GM18508 (cell line): Measurements from ENCODE around the gene PDE2A.

Source experiments
- ATAC-seq: cut with Tn5 transposase; IDR thresholded peaks from one replicate; pipeline ENCODE4 v1.9.1; 2021; ENCODE audit warnings: moderate number of reproducible peaks; ENCODE audit not compliant: insufficient read depth, unreplicated experiment

Gene PDE2A

DNA sequence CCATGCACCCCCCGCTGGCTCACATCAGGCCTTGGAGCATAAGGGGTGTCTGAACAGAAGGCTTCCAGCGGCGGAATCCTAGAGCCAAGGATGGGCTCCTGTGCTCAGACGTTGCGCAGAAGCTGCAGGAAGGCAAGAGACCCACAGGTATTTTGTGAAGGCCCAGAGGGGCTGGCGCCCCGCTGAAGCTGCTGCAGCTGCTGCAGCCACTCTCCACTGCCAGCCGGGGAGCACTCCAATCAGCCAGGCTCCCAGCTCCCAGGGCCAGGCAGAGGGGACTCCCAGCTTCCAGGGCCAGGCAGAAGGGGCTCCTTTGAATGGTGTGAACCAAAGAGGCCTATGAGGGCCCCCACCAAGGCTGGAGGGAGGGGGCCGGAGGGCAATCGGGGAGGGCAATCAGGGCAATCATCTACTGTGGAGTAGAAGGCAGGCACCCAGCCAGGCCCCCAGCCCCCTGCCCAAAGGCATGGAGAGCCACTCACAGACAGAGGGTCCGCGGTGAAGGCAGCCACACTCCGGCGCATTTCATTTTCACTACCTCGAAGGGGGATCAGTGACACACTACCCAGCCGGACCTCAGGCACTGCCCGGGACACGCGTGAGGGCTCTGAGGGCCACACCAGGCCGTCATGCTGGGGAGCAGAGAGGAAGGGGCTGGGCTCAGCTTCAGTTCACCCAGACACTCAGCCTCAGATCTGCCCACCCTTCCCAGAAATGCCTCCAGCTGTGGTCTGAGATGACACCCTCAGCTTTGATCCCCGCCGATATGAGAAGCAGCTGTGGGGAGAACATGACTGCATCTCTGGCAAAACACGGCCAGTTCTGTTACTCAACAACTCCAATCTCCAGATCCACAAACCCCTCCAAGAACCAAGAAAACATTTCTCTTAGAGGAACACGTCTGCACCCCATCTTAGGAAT lies 11.6 kb upstream of the PDE2A start:
- ATAC-seq, result no peak

DNA sequence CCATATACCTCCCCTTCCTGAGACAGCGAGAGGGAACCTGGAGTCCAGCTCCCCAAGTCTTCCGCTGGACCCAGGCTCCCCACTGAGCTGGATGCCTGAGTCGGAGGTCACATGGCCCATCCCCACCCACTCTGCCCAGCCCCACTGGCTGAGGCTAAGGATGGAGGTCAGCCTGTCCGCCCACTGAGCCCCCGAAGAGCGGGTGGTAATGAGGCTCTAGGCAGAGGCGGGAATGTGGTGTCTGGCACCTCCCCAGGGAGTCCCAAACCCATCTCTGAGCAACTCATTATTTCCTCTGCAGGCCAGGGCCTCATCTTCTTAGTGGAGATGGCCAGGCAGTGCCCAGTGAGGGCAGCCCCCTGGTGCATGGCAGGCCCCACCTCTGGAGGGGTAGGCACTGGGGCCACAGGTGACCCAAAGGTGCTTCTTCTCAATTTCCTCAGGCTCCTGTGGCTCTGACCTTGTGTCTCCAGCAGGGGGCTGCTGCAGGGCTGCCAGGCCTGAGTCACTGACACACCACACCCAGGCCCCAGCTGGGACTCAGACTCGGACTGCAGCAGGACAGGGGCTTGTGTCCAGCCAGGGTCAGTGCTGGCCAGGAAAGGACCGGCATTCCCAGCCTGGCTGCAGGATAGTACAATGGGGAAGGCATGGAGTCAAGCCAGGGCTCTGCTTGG lies 10.2 kb upstream of the PDE2A start:
- no peak for ATAC-seq

GRCh38 chr11:72683782-72684200 lies 9.6 kb upstream of the PDE2A start:
- ATAC-seq, result no peak

DNA sequence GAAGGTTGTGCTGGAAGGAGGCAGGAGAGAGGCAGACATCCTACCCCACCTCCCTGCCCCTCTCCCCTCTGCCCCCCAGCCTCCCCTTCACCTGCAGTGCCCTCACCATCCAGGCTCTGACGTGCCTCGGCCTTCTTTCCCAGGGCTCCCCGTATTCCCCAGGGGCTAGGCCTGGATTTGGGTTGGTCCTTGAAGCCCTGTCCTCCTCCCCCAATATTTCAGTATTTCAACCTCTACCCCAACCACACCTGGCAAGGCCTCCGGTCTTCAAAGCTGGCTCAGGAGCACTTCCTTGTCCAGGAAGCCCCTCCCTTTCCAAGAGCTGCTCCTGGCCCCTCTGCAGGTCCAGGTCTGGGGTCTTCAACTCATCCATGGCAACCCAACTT lies 8.6 kb upstream of the PDE2A start:
- ATAC-seq, result no peak

- ATAC-seq, result no peak
These were observed 8.1 kb upstream of the PDE2A start for GRCh38 chr11:72682238-72682857.

DNA sequence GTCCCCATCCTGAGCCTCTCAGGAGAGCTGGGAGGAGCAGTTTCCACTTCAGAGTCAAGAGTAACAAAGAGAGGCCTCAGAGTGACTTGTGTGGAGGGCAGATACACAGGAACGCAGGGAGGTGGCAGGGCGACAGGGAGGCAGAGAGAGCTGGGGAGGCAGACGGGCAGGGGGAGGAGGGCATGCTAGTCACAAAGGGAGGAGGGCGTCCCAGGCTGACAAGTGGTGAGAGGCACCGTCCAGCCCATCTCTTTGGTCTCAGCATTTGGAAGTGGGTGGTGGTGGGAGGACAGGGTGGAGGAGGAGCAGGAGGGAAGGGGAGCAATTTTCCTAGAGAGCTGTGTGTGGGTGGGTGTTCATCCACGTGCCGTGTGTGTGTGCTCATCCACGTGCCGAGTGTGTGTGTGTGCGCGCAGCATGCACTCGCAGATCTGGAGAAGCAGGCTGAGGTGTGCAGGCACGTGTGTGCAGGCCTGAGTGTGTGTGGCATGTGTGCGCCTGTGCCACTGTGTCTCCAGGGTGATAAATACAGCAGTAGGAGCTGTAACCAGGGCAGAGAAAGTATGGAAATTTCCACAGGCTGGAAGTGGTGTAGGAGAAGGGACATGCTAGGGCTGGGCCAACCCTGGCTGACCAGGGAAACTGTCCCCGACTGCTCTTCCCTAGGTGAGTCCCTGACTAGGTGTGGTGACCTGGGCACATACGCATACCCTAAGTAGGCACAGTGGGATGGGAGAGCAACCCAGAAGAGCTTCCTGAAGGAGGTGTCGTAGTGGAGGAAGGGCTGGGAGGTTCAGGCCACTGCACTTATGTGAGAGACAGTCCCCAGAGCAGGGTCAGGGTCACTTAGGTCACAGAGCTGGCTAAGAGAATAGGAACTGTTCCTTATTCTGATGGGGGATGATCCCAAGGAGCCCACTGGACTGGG lies 7.3 kb upstream of the PDE2A start:
- no peak for ATAC-seq

- ATAC-seq, result no peak
These were observed 6.5 kb upstream of the PDE2A start for GRCh38 chr11:72680624-72681158.

DNA sequence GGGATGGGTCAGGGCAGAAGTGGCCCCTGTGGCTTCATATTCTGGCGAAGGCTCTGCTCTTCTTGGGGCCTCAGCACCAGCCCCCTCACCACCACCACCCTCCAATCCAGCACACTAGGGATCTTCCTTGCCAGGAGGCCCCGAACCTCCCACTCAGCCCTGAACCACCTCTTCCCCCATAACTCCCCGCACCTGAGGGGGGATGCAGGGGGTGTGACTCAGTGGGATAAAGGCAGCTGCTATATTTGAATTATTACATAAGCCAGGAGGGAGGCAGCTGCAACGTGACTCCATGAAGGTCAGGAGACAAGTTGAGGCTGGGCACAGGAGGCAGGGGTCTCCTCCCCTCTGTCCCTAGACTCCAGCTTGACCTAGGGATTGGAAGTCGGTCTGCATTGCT lies 5.6 kb upstream of the PDE2A start:
- ATAC-seq, result no peak

DNA sequence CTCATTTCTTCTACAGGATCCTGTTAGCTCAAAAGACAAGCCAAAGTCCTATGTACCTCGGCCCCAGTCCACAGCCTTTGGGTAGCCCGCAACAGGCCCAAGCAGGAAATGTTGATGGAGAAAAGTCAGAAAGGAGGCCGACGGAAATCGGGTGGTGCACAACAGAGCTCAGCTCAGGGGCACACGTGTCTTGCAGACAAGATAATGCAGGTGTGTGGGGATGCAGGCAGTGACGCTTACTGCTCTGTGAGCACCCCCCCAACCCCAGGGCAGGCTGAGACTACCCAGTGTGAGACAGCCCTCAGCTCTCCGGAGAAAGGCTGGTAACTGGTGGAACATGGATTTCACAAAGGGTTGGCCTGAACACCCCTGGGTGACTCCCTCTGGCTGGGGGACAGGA lies 4.3 kb upstream of the PDE2A start:
- ATAC-seq, result no peak

DNA sequence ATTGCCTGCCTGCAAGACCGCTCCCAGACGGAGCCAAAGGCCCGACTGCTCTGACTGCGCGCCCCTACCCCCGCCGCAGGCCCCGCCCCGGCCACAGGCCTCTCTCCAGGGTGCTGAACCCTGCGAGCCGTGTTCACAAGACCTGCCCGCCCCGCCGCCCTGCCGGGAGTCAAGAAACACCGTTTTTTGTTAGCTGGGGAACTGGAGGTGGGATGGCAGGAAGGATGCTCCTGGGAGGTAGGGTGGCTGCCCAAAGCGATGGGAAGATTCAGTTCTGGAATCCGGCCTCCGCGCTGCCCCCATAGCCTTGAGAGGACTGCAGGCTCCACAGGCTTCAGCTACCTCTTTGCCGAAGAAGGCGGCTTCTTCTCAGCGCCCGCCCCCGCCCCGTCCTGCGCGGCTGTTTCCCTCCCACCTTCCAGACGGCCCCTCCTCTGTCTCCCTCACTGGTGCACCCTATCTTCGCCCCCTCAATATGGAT lies 2.7 kb upstream of the PDE2A start:
- ATAC-seq, result no peak

- no peak for ATAC-seq
These were observed 999 bp upstream of the PDE2A start for GRCh38 chr11:72675221-72675620.

- no peak for ATAC-seq
These were observed 809 bp downstream of the PDE2A start for GRCh38 chr11:72673284-72673942.

DNA sequence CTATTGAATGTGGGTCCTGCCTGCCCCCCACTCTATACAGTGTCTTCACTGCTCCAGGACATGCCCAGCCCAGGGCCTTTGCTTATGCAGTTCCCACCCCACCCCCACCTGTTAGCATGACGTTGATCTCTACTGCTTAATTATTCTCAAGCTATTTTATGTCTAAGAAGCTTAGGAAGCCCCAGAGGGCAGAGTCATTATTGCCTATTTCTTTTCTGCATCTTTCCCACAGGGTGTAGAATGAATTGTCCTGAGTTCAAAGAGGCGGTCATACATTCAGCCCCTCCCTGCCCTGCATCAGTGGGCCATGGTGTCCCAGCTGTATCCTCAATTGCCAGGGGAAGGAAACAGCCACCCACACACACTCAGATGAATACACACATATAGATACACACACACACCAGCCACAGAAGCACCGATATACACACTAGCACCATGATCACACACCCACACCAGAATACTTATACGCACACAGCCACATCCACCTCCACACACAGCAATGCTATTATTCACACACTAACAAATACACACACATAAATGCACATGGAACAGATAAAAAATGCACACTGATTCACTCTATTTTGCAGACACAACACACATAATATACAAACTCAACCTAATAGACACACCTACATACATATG lies 1.5 kb downstream of the PDE2A start:
- no peak for ATAC-seq

DNA sequence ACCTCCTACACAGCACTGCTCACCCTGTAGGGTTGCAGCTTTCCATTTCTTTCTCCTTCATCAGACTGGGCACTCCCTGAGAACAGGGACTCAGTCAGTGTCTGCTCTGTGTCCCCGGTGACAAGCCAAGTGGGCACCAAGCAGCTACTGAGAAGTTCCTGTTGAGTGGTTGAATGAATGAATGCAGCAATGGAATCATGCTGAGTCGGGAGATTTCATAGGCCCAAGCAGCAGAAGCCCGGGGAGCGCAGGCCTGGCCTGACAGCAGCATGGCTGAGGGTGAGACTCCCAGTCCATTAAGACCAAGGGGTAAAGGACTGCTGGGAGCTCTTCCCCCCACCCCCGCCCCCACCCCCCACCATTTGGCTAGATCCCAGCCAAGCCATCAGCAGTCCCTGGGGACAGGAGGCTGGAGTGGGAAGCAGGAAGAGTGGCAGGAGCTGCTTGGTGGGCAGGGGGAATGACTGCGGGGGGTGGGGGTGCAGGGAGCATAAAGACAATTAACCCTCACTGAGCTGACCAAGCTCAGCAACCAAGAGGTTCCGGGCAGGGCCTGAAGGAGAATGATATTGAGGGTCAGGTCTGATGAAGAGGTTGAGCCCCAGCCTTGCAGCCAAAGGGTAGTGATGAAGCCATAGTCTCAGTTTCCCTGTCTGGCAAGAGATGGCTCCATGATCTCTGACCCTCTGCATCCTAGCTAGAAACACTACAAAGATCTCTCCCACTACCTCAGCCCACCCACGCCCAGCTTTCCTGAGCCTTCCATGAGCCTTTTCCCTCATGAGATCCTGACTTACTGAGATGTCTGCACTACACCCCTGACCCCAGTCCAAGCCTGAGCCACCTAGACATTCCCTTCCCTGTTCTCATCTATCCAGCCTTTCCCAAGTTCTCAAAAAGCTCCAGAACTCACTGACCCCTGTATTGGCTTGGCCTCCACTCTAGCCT lies 2.8 kb downstream of the PDE2A start:
- no peak for ATAC-seq

DNA sequence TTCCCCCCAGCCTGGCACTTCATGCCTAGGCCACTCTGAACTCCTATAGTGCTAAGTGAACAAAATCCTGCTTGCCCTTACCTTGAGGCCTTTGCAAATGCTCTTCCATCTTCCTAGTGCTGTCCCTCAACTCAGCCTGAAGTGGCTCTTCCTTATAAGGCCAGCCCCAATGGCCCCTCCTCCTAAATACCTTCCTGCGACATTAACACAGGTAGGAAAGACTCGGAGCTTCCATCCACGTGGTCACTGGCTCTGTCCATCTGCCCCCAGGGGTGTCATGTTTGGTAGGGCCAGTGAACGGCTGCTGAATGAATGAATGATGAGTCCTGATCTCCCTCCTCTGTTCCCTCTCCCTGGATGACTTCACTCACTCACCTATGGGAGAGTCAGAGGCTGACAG lies 4.2 kb downstream of the PDE2A start:
- ATAC-seq, result no peak

DNA sequence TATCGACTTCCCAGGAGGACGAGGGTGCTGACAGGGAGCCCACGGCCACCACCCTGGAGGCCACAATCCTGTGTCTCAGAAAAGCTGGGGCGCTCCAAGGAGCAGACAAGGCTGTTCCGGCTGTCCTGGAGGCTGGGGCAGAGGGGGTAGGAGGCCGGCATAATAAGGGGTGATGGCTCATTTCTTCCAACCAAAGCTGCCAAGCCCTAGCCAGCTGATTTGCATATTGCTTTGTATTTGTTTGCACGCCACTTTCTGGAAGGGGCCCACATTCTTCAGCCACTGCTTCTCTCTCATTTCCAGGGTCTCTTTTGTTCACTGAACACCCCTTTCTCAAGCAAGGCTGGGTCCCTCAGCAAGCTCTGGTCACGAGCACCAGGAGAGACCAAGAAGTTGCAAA lies 4.7 kb downstream of the PDE2A start:
- ATAC-seq, result no peak

DNA sequence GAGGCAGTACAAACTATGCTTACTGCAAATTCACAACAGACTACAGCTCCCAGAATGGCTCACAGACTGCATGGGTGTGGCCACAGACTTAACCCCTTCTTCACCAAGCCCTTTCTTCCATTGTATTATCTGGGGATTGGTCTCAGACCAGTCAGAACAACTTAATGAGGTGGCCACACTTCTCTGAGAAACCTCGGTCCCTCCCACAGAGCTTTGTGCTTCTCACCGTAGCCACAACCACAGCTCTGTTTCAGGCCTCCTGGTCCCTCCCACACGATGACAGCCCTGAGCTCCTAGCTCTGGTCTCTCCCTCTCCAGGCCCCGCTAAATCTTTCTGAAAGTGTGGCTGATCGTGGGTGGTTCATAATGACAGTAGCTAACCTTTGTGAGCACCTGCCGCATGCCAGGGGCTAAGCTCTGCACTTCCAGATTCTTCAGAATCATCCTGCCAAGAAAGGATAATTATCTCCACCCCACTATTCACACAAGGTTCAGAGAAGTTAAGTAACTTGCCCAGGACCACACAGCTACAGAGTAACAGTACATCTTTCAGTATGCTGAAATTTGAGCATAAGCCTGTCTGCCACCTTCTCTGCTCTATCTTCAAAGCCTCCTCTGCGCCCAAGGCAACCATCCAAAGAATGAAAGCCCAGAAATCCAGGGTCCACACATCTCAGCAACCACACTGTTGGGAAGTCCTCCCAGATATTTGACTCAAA lies 5.4 kb downstream of the PDE2A start:
- peak; percentile 75 for ATAC-seq
